Stimulated activated CD8-positive, alpha-beta memory T cell treated with anti-CD3 and anti-CD28 coated beads, Interleukin-7, amount 100 ng/mL, for 1 hour (primary cell): Measurements from ENCODE around the gene SLC7A9.

ENCODE experiments used
- DNase-seq, 2 donors: peaks; one replicate each; pipeline ENCODE4 v3.0.0-alpha.2; 2020; ENCODE audit warnings: low read depth in 2 of 2

Gene SLC7A9

DNA sequence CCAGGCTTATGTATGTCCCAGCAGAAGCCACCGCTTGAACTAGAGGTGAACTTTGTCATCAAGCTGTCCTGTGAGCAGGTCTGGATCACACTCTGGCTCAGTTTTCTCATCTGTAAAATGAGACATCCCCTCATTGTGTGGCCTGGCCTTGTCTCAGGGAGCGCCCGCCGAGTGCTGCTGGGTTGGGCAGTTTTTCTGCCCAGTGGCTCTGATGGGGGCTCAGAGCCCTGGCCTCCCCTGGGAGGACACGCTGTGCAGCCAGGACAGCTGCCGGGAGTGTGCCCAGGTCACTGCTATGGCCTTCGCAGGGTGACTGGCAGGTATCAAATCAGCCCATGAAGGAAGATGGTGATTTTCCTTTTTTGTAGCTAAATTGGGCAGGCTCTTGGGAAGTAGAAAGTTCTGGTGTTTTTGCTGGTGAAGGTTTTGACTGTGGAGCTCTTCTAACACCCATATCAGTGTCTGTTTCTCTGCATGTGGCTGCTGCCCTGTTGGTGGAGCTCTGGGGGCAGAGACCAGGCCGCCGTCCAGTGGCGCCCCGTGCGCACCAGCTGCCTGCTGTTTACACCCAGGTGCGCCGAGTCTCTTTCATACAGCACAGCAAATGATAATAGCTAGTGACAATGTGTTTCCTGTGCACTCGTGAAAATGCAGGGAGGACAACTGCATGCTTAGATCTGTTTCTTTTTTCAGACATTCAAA is 40.8 kb downstream of the SLC7A9 start:
- no peak for DNase-seq

- DNase-seq, result no peak
Observed at GRCh38 chr19:32828139-32828538, 41.4 kb downstream of the SLC7A9 start.

DNA sequence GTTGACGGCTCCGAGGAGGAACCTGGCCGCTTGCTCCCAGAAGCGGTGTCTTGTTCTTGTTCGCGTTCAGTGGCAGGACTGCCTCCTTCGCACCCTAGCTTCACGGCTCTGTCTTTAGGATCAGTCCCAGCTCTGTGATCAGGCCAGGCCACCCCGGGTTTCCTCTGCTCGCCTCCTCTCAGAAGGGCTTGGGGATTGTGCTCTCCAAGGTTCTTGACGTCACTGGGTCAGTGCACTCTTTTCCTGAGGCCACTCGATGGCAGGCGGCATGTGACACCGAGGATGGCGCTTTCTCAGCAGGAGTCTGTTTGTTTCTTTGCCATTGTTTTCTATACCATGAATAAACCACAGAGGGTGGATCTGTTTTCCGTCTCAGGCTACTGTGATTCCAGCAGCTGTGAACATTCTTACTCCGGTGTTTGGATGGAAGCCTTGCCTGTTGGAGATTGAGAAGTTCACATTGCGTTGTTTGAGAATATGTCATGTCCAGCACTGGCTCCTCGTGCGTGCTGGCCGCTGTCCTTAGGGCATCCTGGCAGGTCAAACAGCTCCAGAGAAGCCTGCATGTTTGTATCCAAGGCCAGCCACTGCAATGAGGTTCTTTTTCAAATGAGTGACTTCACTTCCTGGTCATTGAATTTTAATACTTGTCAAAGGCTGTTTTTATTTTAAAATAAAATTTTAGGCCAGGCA is 44.5 kb downstream of the SLC7A9 start:
- DNase-seq, result no peak

GRCh38 chr19:32824191-32824751 is 45.3 kb downstream of the SLC7A9 start:
- no peak for DNase-seq

- no peak for DNase-seq
Observed at GRCh38 chr19:32823747-32824102, 45.8 kb downstream of the SLC7A9 start.

DNA sequence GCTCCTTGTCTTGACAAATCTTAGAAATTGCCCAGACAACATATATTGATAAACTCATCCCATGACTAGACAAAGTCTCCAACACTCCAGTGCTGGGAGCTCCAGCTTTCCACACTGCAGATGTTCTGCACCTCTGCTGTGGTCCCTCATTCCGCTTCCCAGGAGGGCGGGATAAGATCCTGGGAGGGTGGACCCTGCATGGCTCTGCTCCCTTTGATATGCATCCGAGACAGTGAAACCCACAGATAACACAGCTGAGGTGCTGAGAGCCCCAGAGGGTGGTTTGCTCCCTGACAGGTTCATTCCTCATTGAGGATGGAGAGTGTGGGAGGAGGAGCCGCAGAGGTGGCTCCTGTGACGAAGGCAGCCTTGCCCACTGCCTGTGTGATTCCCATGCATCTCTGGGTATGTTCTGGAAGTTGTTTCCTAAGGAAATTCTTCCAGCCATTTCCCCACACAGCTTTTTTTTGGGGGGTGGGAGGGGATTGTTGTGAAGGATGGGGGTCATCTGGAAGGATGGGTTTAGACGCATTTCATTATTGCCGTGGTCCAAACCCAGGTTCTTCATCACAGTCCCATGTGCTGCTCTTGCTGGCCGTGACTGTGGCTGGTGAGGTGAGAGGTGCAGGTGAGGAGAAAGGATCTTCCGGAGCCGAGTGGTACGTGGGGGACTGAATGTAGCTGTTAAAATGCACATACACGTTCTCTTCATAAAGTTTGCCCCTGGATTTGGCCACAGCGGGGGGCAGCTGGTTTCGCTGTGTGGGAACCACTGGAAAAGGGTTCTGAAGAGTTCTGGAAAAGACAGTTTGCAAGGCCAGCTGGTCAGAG is 46.4 kb downstream of the SLC7A9 start:
- no peak for DNase-seq

- DNase-seq, result no peak
Observed at GRCh38 chr19:32819419-32820400, 49.9 kb downstream of the SLC7A9 start.

DNA sequence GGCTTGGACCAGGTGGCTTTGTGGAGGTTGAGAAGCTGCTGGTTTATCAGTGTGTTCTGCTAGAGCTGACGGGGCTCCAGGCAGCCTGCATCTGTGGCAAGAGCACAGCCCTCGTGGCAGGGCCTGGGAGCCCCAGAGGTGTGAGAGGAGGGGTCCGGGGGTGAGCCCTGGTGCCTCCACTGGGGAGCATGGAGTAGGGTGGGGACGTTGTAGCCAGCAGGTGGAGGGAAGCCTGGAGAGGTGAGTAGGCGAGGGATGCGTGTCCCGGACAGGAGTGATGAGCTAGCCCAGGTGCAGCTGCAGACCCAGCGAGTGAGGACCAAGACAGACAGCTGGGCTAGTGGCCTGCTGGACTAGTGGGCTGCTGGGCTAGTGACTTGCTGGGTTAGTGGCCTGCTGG is 51.0 kb downstream of the SLC7A9 start:
- DNase-seq, result no peak

DNA sequence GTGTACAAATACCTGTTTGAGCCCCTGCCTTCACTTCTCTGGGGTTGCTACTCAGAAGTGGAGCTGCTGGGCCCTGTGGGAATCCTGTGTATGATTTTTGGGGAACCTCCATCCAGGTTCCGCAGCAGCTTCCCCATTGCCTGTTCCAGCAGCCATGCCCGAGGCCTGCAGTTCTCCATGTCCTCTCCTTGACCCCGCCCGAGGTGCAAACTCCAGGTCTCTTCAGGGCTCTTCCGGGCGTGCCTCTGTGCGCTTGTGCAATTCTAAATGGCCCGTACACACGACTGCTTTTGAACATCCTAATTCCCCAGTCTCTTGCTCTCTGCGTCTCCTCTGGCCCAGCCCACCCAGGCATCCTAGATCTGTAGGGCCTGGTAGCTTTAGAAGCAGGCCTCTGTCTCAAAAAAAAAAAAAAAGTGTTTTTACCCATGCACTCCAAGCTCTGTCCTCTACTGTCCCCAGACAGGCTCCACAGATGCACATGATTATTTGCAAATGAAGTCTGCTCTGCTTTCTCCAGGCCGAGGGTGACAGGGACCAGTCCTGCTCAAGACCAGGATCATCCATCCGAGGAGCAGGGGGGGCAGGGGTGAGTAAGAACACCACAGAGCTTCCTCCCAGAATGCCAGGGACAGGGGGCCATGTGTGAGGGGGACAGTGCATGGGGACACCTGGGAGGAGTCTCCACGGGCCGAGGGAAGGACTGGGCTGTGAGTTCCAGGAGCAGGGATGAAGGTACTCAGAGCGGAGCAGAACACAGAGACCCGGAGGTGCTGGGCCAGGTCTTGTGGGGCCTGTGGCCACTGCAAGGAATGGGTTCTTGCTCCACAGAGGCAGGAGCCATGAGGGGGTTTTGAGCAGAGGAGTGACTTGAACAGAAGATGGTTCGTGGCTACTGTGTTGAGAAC is 51.7 kb downstream of the SLC7A9 start:
- no peak for DNase-seq

GRCh38 chr19:32816555-32817099 is 52.9 kb downstream of the SLC7A9 start:
- no peak for DNase-seq

DNA sequence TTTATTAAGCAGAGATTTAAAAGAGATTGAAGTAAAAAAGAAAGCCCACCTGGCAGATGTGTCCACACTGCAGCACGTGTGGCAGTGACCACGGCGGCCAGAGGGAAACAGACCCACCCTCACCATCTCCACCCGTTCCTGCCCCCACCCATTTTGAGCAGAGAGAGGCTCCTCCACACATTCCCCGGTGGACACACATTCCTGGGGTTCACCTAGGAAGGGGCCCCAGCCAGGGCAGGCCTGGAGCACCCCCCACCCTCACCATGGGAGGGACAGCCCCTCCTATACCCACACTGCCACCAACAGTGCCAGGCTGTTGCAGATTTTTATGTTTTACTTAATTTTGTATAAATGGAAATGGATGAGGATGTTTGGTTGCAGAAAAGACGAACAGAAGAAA is 54.9 kb downstream of the SLC7A9 start:
- no peak for DNase-seq

- no peak for DNase-seq
Observed at GRCh38 chr19:32813862-32814425, 55.6 kb downstream of the SLC7A9 start.

GRCh38 chr19:32812571-32812970 is 57.0 kb downstream of the SLC7A9 start:
- no peak for DNase-seq

- no peak for DNase-seq
Observed at GRCh38 chr19:32812036-32812435, 57.5 kb downstream of the SLC7A9 start.

- DNase-seq, result no peak
Observed at GRCh38 chr19:32811151-32811550, 58.4 kb downstream of the SLC7A9 start.

- no peak for DNase-seq
Observed at GRCh38 chr19:32810452-32810851, 59.1 kb downstream of the SLC7A9 start.

DNA sequence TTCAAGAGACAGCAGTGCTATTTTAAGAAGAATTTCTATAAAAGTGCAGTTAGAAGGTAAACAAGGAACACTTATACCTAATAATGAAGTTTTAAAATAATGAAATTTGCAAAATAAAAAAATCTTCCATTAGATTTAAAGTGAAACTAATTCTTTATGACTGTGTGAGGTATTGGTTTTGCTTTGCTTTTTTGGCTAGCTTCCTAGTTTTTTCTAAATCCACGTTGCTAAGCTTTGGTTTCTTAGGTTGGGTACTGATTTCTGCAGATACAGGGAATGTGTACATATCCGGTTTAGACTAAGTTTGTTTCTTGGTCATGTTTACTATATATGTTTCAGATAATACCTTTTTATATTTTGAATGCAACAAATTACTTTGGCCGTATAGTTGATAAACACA is 59.8 kb downstream of the SLC7A9 start:
- no peak for DNase-seq

DNA sequence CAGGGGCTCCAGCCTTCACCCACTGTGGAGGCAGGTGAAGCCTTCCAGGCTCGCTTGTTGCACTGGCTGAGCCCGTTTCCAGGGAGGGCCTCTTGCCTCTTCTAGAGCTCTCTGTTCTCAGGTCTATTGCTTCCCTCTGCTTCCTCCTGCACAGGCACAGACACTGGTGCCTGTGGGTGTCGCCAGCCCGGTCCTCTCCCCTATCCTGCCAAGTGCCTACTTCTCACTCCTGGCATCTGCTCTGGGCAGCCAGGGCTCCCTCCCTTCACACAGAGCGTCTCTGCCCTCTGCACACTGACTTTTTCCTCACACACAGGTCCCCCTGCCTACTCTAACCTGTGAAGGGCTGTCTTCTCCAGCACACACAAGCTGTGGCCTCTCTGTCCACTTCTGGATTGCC is 60.3 kb downstream of the SLC7A9 start:
- no peak for DNase-seq

- DNase-seq, result no peak
Observed at GRCh38 chr19:32808236-32808635, 61.3 kb downstream of the SLC7A9 start.

DNA sequence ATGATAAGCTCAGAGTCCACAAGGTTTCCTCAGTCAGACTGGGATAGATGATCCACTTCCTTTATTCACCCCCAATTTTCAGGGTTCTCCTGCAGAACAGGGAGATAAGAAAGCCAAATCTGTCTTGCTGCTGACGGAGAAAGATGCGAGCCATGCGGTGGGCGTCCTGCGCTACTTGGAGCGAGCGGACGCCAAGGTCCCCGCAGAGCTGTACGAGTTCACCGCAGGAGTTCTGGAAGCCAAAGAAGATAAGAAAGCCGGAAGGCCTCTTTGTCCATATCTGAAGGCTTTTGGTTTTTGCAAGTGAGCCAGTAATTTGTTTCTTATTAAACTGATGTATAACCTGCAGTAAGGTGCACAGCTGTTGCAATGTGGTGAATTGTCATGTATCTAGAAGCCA is 66.7 kb downstream of the SLC7A9 start:
- DNase-seq, result no peak
